Suprapubic skin (tissue), 3 donors: ENCODE measurements around the gene PDZD7.

Experiments
- EP300 ChIP-seq: sonication (generic); formaldehyde crosslinking; IDR thresholded peaks from one replicate; pipeline ENCODE4 v1.6.1; 2017; ENCODE audit warnings: antibody characterized with exemption
- TF ChIP-seq, protein P1 (sequence below), 2 donors: fragments of 200-600 bp in 1 of 2; fragments of 450-650 bp in 1 of 2; sonication (generic) in 1 of 2; IDR thresholded peaks; one replicate each; pipeline ENCODE4 v1.5.1; 2016 to 2019; ENCODE audit warnings: antibody characterized with exemption in 2 of 2, mild to moderate bottlenecking in 1 of 2, moderate library complexity in 1 of 2

DNA sequence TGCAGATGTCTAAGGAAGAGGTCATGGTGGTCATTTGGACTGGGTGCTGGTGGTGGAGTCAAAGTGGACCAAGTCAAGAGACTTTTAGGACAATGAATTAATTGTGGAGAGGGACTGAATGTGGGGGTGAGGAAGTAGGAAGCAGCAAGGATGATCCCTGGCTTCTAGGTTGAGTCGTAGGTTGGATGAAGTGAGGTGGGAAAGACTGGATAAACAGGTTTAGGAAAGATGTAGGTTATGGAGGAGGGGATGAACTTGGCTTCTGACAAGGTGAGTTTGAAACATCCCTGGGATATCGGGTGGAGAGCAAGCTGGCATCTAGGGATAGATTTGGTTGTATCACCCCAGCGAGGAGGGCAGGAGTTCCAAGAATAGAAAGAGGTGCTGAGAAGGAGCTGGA is 54.0 kb downstream of the PDZD7 start:
- TF ChIP-seq, protein P1, sequence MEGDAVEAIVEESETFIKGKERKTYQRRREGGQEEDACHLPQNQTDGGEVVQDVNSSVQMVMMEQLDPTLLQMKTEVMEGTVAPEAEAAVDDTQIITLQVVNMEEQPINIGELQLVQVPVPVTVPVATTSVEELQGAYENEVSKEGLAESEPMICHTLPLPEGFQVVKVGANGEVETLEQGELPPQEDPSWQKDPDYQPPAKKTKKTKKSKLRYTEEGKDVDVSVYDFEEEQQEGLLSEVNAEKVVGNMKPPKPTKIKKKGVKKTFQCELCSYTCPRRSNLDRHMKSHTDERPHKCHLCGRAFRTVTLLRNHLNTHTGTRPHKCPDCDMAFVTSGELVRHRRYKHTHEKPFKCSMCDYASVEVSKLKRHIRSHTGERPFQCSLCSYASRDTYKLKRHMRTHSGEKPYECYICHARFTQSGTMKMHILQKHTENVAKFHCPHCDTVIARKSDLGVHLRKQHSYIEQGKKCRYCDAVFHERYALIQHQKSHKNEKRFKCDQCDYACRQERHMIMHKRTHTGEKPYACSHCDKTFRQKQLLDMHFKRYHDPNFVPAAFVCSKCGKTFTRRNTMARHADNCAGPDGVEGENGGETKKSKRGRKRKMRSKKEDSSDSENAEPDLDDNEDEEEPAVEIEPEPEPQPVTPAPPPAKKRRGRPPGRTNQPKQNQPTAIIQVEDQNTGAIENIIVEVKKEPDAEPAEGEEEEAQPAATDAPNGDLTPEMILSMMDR (IDR thresholded peaks at IDR 0.05), result no peak
- TF ChIP-seq EP300, result no peak
